ENCODE data around the gene RXRG.

GRCh38 chr1:165492845-165493373 is 48.0 kb upstream of the RXRG start:
- TF ChIP-seq CTCF (conservative IDR thresholded peaks at IDR 0.05 in 1 of 2, IDR thresholded peaks at IDR 0.05 in 1 of 2; ENCODE audit: extremely low read depth in 1 of 2, insufficient read depth in 1 of 2, low read depth in 1 of 2, low read length in 2 of 2) (no peak), EZH2 (IDR thresholded peaks at IDR 0.05; ENCODE audit: borderline replicate concordance, low read length) (no peak)

All from mammary epithelial cell (primary cell).